Thyroid gland (tissue), 4 donors: ENCODE data around the gene FHOD3.

Source experiments
- CTCF ChIP-seq, 6 experiments: fragments of 200-600 bp in 3 of 6; fragments of 450-650 bp in 3 of 6; sonication (generic) in 3 of 6; IDR thresholded peaks; one replicate each; pipeline ENCODE4 v1.5.1; 2016 to 2019; ENCODE audit warnings: antibody characterized with exemption in 6 of 6, mild to moderate bottlenecking in 2 of 6, inconsistent platforms in 1 of 6, moderate library complexity in 1 of 6
- POLR2A ChIP-seq, 2 donors: fragments of 450-650 bp; IDR thresholded peaks; one replicate each; pipeline ENCODE4 v1.6.1; 2017; ENCODE audit warnings: antibody characterized with exemption in 2 of 2, mild to moderate bottlenecking in 2 of 2, moderate library complexity in 1 of 2

GRCh38 chr18:36653141-36653869 is 355.8 kb downstream of the FHOD3 start:
- TF ChIP-seq POLR2A (IDR thresholded peaks at IDR 0.05) (no peak), CTCF (IDR thresholded peaks at IDR 0.05) (no peak)
